GM06990 (cell line): ENCODE measurements around the gene NGEF.

Experiments
- DNase-seq: peaks from one replicate; pipeline ENCODE4 v3.0.0-alpha.2; 2011; ENCODE audit not compliant: insufficient read length; ENCODE audit errors: extremely low read depth
- H3K27me3 ChIP-seq: replicated peaks from 2 replicates; pipeline ENCODE4 v1.6.0; 2011; ENCODE audit warnings: low read length; ENCODE audit not compliant: control insufficient read depth, insufficient read depth
- H3K36me3 ChIP-seq: 2 replicates; pipeline ENCODE4 v1.5.1; 2011; ENCODE audit warnings: low read length; ENCODE audit not compliant: control insufficient read depth, insufficient read depth
- H3K4me3 ChIP-seq: replicated peaks from 2 replicates; pipeline ENCODE4 v1.5.1; 2011; ENCODE audit warnings: low read depth, mild to moderate bottlenecking, control low read depth, low read length
- CTCF ChIP-seq: IDR thresholded peaks from 2 replicates; pipeline ENCODE4 v1.5.1; 2011; ENCODE audit warnings: low read length, control low read depth, mild to moderate bottlenecking, inconsistent platforms; ENCODE audit not compliant: insufficient read depth, poor library complexity, severe bottlenecking

The NGEF gene

DNA sequence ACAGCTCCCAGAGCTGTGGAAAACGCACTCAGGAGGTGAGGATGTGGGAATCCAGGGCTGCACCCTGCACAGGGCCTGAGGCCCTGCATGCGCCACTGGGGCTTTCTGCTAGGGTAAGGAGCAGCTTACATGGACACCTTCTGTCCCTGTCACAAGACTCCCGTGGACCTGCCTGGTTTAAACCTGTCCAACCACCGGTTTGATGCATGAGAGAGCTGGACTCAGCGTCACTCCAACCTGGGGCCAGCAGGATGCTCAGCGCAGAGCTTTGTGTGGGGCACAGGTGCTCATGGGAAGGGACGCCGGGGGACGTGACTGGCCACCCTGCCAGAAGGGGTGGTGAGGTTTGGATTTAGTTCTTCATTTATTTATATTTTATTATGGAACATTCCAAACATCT is 118.8 kb downstream of the NGEF start:
- TF ChIP-seq CTCF, result no peak
- no peak for DNase-seq
- Histone ChIP-seq H3K4me3 (no peak overlapping the region), H3K36me3 (no peaks in the 10 kb centered on the region), H3K27me3 (no peaks in the 10 kb centered on the region; the same call in 1 of the 2 replicates)

- DNase-seq, result no peak
- no peak for TF ChIP-seq CTCF
- H3K27me3 ChIP-seq, result no peaks in the 10 kb centered on the region; the same call in 1 of the 2 replicates
- H3K4me3 ChIP-seq, result no peak overlapping the region
- no peaks in the 10 kb centered on the region for H3K36me3 ChIP-seq
Measured at GRCh38 chr2:232893834-232894233, 119.2 kb downstream of the NGEF start.

DNA sequence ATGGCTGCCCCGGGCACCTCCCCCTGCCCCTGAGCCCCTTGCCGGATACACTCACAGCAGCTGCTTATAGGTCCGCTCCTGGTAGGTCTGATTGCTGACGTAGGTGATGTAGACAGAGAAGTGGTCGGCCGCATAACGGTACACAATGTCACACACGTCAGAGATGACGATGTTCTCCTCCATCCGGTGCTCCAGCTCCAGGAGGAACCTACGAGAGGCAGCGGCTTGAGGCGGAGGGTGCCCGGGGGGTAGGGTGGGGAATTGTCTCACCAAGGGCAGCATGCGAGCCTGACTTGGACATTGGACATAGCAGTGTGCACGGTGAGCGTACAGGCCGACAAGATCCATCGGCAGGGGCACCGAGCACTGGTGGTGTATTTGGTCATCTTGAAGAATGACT is 120.2 kb downstream of the NGEF start:
- no peak overlapping the region for H3K4me3 ChIP-seq
- no peaks in the 10 kb centered on the region; the same call in 1 of the 2 replicates for H3K27me3 ChIP-seq
- no peaks in the 10 kb centered on the region for H3K36me3 ChIP-seq
- no peak for TF ChIP-seq CTCF
- DNase-seq, result no peak

- TF ChIP-seq CTCF, result no peak
- no peaks in the 10 kb centered on the region; the same call in 1 of the 2 replicates for H3K27me3 ChIP-seq
- no peak overlapping the region for H3K4me3 ChIP-seq
- DNase-seq, result no peak
- no peaks in the 10 kb centered on the region for H3K36me3 ChIP-seq
Measured at GRCh38 chr2:232892221-232892620, 120.8 kb downstream of the NGEF start.

DNA sequence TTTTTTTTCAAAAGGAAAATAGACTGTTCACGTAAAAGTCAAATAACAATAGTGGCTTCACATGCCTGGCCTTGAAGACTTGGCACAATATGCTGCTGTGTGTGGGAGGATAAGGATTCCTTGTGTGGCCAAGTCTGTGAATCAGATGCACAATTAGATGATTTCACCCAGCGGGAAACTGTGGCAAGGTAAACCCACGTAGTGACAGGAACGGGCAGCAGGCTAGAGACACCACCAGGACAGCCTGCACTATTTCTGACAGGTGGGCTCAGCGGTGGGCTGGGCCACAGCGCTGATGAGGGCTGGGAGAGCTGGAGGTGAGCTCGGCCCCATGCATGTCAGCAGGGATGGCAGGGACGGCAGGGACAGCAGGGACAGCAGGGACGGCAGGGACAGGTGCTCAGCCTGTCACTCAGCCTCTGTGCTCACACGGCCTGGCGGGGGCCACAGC is 121.4 kb downstream of the NGEF start:
- no peak overlapping the region for H3K4me3 ChIP-seq
- H3K27me3 ChIP-seq, result no peaks in the 10 kb centered on the region; the same call in 1 of the 2 replicates
- TF ChIP-seq CTCF, result no peak
- DNase-seq, result no peak
- no peaks in the 10 kb centered on the region for H3K36me3 ChIP-seq
